Panc1 (cell line): Measurements from ENCODE around the gene PPP1R13L. TPM values are rescaled to one million over a fixed set of nuclear protein-coding genes. Genes with fewer than 3 reads are reported as not detected.

Experiments used
- ATAC-seq: fragments of 200-7000 bp; cut with Tn5 transposase; 2 replicates; pipeline ENCODE4 v1.9.1; 2020; ENCODE audit warnings: mild to moderate bottlenecking, moderate library complexity
- BruUV-seq: library from RNA; stranded (reverse); fragments of 400-500 nt; replicated peaks from 2 replicates; lab custom pipeline; 2021; lab: Mats Ljungman, UMichigan
- CTCF ChIA-PET: fragments of 300-600 bp; sonication (Branson Sonifier 250); formaldehyde crosslinking; loops from one replicate; lab custom pipeline; 2022; ENCODE audit warnings: antibody characterized with exemption; lab: Charles Lee
- POLR2A ChIA-PET: fragments of 300-600 bp; sonication (Branson Sonifier 250); formaldehyde crosslinking; loops from one replicate; lab custom pipeline; 2022; ENCODE audit warnings: antibody characterized with exemption; lab: Charles Lee
- DNase-seq: peaks from one replicate; pipeline ENCODE4 v3.0.0-alpha.2; 2010; ENCODE audit warnings: low read depth, low spot score
- H3K27ac ChIP-seq: 2 replicates; pipeline ENCODE4 v1.5.1; 2011; ENCODE audit warnings: mild to moderate bottlenecking, low read length, inconsistent platforms
- H3K27me3 ChIP-seq: fragments of 200-500 bp; sonication (Bioruptor generic); 2 replicates; pipeline ENCODE4 v1.6.0; 2014; ENCODE audit warnings: low read length, inconsistent platforms; ENCODE audit not compliant: control insufficient read depth, insufficient read depth
- H3K36me3 ChIP-seq: fragments of 200-500 bp; sonication (Bioruptor generic); 2 replicates; pipeline ENCODE4 v1.5.1; 2014; ENCODE audit warnings: inconsistent platforms, mild to moderate bottlenecking, low read length, moderate library complexity; ENCODE audit not compliant: control insufficient read depth, insufficient read depth
- H3K4me1 ChIP-seq: 2 replicates; pipeline ENCODE4 v1.5.1; 2011; ENCODE audit warnings: inconsistent platforms, mild to moderate bottlenecking, low read length, moderate library complexity; ENCODE audit not compliant: control insufficient read depth, insufficient read depth
- H3K4me3 ChIP-seq, 2 experiments: 2 replicates each; pipeline ENCODE4 v1.5.1; 2011 to 2012; ENCODE audit warnings: low read depth in 2 of 2, low read length in 2 of 2, mild to moderate bottlenecking in 2 of 2, inconsistent platforms in 1 of 2, moderate library complexity in 1 of 2
- H3K9me3 ChIP-seq: fragments of 200-500 bp; sonication (Bioruptor generic); 2 replicates; pipeline ENCODE4 v1.5.1; 2014; ENCODE audit warnings: low read depth, mild to moderate bottlenecking, inconsistent platforms, low read length, moderate library complexity; ENCODE audit not compliant: control insufficient read depth, insufficient read depth
- POLR2AphosphoS5 ChIP-seq: IDR thresholded peaks from 2 replicates; pipeline ENCODE4 v1.6.1; 2012; ENCODE audit warnings: mild to moderate bottlenecking, low read depth, low read length, moderate library complexity
- SIN3A ChIP-seq: IDR thresholded peaks from 2 replicates; pipeline ENCODE4 v1.6.1; 2012; ENCODE audit warnings: low read depth, mild to moderate bottlenecking, low read length, moderate library complexity, borderline replicate concordance; ENCODE audit not compliant: insufficient read depth
- TCF7L2 ChIP-seq: IDR thresholded peaks from 2 replicates; pipeline ENCODE4 v1.6.1; 2011; ENCODE audit warnings: mild to moderate bottlenecking, low read depth, low read length, inconsistent platforms
- in situ Hi-C: cut with HindIII; loops from 2 replicates; pipeline ENCODE4 v1.10.0; 2016; ENCODE audit warnings: low sequenced_read_pairs, low pct_unique_long_range_greater_than_20kb
- intact Hi-C: fragments of 100-400 bp; cut with micrococcal nuclease; formaldehyde crosslinking; loops from one replicate; pipeline ENCODE4 v1.10.0; 2022; ENCODE audit not compliant: unreplicated experiment
- total RNA-seq: library from RNA; stranded (reverse); gene quantifications from one replicate; pipeline ENCODE4 v1.2.1, GENCODE V29; 2021; ENCODE audit not compliant: unreplicated experiment
- TF ChIP-seq, protein P1 (sequence below), 2 experiments: IDR thresholded peaks; 2 replicates each; pipeline ENCODE4 v1.6.1; 2011 to 2012; ENCODE audit warnings: low read depth in 2 of 2, control low read depth in 1 of 2, low read length in 1 of 2, mild to moderate bottlenecking in 1 of 2, moderate library complexity in 1 of 2; ENCODE audit not compliant: insufficient read depth in 1 of 2
- TF ChIP-seq, protein P2 (sequence below): fragments of 450-650 bp; IDR thresholded peaks from 2 replicates; pipeline ENCODE4 v1.5.1; 2017; ENCODE audit warnings: mild to moderate bottlenecking

Gene PPP1R13L
- total RNA-seq, 1 experiment from 2014 or later = 39.1 TPM

DNA sequence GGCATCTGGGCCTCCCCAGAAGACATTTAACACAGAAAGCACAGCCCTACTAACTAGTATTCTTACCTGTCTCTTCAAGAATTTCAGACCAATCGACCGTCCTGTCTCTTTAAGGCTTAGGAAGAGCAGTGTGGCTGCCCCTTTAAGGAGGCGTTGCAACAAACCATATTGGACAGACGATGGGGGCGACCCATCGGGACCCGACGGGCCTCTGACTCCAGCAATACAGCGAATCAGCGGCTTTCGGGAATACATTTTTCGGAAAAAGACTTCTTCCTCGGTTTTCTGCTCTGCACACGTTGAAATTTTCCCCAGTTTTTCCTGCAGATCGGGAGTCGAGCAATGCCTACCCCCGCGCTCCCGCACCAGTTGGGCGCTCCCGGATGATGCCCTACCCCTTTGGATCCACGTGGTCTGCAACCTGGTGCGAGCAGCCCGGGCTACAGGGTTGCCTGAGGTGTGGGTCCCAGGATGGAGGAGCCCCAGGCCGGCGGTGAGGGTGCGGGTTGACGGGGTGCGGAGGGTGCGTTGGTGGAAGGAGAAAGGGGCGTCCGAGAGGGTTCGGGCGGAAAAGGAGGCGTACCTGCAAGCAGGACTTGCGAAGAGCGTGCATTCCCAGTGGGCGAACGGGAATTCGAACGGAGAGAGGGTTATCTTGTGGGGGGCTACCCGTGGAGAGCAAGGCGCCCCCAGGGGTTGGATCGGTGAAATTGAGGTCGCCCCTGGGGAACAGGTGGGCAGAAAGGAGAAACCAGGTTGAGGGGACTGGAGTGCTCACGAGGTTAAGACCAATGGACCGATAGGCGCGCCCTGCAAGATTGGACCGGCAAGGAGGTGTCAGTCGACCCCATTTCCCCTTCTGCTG is 1.6 kb upstream of the PPP1R13L start, which contains the start of gene POLR1G:
TSS of gene POLR1G (plus strand) at position 419 of the 865 bp plus-strand sequence. CDS start at position 472, 53 bp downstream.
- peak within 1 kb of the TSS; percentile 94 to 96 for H3K4me3 ChIP-seq
- DNase-seq = peak; percentile 74
- ChIA-PET CTCF (interaction anchor here (0.6 kb wide), 1 partner anchor 206 kb away, joined by 3 read pairs; no protein-coding TSS in a partner anchor), POLR2A (no interaction called here)
- peak within 1 kb of the TSS; percentile 90 for H3K27ac ChIP-seq
- peak; percentile 96 for TF ChIP-seq SIN3A
- TF ChIP-seq, protein P1, sequence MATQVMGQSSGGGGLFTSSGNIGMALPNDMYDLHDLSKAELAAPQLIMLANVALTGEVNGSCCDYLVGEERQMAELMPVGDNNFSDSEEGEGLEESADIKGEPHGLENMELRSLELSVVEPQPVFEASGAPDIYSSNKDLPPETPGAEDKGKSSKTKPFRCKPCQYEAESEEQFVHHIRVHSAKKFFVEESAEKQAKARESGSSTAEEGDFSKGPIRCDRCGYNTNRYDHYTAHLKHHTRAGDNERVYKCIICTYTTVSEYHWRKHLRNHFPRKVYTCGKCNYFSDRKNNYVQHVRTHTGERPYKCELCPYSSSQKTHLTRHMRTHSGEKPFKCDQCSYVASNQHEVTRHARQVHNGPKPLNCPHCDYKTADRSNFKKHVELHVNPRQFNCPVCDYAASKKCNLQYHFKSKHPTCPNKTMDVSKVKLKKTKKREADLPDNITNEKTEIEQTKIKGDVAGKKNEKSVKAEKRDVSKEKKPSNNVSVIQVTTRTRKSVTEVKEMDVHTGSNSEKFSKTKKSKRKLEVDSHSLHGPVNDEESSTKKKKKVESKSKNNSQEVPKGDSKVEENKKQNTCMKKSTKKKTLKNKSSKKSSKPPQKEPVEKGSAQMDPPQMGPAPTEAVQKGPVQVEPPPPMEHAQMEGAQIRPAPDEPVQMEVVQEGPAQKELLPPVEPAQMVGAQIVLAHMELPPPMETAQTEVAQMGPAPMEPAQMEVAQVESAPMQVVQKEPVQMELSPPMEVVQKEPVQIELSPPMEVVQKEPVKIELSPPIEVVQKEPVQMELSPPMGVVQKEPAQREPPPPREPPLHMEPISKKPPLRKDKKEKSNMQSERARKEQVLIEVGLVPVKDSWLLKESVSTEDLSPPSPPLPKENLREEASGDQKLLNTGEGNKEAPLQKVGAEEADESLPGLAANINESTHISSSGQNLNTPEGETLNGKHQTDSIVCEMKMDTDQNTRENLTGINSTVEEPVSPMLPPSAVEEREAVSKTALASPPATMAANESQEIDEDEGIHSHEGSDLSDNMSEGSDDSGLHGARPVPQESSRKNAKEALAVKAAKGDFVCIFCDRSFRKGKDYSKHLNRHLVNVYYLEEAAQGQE (IDR thresholded peaks at IDR 0.05; ENCODE audit: insufficient read depth in 1 of 2, low read depth in 2 of 2, low read length in 1 of 2) = no peak
- TF ChIP-seq, protein P2, sequence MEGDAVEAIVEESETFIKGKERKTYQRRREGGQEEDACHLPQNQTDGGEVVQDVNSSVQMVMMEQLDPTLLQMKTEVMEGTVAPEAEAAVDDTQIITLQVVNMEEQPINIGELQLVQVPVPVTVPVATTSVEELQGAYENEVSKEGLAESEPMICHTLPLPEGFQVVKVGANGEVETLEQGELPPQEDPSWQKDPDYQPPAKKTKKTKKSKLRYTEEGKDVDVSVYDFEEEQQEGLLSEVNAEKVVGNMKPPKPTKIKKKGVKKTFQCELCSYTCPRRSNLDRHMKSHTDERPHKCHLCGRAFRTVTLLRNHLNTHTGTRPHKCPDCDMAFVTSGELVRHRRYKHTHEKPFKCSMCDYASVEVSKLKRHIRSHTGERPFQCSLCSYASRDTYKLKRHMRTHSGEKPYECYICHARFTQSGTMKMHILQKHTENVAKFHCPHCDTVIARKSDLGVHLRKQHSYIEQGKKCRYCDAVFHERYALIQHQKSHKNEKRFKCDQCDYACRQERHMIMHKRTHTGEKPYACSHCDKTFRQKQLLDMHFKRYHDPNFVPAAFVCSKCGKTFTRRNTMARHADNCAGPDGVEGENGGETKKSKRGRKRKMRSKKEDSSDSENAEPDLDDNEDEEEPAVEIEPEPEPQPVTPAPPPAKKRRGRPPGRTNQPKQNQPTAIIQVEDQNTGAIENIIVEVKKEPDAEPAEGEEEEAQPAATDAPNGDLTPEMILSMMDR = no peak
- TF ChIP-seq POLR2AphosphoS5 = peak; percentile 44; the same call in 1 of the 2 replicates
- TF ChIP-seq TCF7L2 = no peak
- H3K27me3 ChIP-seq = no peaks in the 10 kb centered on the region
- peaks cover 14% of the 10 kb centered on the region for H3K4me1 ChIP-seq
- H3K36me3 ChIP-seq = peaks cover 4% of the 10 kb centered on the region; the same call in 1 of the 2 replicates
- ATAC-seq = peak; percentile 71
- TSS peak; percentile 46 for BruUV-seq
- intact Hi-C loops = no loop called here
- in situ Hi-C loops = no loop called here
- no peaks in the 10 kb centered on the region for H3K9me3 ChIP-seq

DNA sequence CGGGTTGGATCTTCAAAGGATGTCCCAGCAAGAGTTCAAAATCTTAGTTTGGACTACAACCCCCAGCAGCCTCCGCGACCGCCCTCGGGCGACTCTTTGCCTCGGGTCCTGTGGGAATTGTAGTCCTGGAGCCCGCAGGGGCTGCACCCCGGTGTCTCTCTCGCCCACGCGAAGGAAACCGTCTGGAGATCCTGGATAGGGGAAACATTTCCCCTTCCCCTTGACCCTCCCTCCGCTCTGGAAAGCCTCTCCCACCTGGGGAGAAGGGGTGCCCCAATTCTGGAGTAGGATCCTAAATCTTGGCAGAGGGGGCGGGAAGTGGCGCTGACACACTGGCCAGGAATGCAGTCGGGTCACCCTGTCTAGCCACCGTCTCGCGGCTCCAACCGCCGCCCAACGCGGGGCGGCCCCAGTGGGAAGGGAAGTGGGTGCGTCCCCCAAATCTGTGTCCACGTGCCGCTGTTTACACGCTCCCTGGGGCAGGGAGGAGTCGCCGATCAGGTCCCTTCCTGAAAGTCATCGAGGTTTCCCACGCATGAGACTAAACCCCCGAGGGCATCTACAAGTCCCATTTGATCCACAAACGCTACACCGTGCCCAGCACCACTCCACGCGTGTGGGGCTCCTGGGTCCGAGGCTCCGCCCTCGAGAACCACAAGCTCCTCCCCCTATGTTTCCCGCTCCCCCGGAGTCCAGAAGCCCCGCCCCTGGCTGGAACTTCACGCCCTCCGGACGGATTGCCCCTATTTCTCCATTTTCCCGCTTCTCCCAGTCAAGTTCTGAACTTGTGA is 761 bp upstream of the PPP1R13L start:
- peak; percentile 76 for ATAC-seq
- Histone ChIP-seq H3K9me3 (no peaks in the 10 kb centered on the region), H3K27me3 (no peaks in the 10 kb centered on the region), H3K4me3 (peak overlapping the region; percentile 94 to 96), H3K4me1 (peaks cover 14% of the 10 kb centered on the region), H3K27ac (peak overlapping the region; percentile 90), H3K36me3 (peaks cover 4% of the 10 kb centered on the region; the same call in 1 of the 2 replicates)
- in situ Hi-C loops (no loop called here), intact Hi-C loops (no loop called here)
- BruUV-seq = no TSS peak
- CTCF ChIA-PET = no interaction called here
- TF ChIP-seq POLR2AphosphoS5 = no peak
- peak; percentile 59 for TF ChIP-seq TCF7L2
- DNase-seq = peak; percentile 77
- POLR2A ChIA-PET = no interaction called here
